T-helper 9 cell (primary cell): ENCODE results near the gene AKIP1.
A peak's percentile ranks its signal among the peaks of the same experiment; 100 is the strongest.
"Not testable (repeated sequence)": the region's sequence is repeated elsewhere in the genome, so short reads cannot be mapped to it uniquely, and the experiment has no call there.

ENCODE experiments used
- DNase-seq: peaks from one replicate; pipeline ENCODE4 v3.0.0-alpha.2; 2020
- total RNA-seq, 2 donors: gene quantifications; one replicate each; lab custom pipeline; 2026; lab: John Stamatoyannopoulos, UW

AKIP1 gene, protein sequence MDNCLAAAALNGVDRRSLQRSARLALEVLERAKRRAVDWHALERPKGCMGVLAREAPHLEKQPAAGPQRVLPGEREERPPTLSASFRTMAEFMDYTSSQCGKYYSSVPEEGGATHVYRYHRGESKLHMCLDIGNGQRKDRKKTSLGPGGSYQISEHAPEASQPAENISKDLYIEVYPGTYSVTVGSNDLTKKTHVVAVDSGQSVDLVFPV
- total RNA-seq, result 6.8 to 18.5 reads per million in 2 donors

DNA sequence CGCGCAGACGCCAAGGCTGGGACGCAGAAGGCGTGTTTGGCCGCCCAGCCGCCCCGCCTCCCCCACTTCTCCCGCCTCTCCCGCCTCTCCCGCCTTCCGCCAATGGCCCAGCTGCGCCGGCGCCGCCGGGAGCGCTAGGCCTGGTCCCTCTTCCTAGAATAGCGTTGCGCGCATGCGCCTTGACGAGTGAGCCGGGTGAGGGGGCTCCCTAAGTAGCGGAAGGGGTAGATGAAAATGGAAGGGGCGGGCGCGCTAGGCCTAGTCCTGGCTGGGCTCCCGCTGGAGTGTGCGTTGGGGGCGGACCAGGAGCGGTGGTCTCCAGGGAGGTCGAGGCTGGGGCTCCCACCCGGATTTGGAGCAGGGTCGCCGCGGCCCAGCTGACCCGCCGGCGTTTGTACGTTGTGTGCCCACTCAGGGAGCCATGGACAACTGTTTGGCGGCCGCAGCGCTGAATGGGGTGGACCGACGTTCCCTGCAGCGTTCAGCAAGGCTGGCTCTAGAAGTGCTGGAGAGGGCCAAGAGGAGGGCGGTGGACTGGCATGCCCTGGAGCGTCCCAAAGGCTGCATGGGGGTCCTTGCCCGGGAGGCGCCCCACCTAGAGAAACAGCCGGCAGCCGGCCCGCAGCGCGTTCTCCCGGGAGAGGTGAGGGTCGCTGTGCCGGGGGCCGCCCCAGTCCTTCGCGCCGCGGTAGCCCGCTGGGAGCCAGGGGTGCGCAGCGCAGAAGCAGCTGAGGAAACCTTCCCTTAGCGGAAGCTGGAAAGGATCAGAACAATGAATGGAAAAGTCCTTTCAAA lies at the start of gene AKIP1:
TSS of gene AKIP1 (plus strand) at position 161 of the 795 bp plus-strand sequence. CDS start at position 422, 261 bp downstream.
- DNase-seq, result peak; percentile 70

DNA sequence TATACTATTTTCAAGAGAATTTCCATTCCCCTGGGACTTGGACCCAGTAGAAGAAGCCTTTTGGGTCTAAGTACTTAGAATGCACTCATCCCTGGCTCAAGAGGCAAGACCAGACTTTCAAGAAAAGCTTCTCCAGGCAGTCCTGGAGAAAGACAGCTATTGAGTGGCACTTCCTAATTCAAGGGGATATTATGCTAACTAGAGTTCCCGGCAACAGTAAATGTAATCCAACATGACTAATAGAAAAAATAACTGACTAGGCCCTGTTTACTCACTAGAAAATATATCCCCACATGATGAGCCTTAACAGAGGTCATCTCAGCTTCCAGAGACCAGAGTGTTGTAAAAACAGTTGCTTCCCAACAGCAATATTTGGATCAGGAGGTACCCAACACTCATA lies 47.2 kb upstream of the AKIP1 start:
- DNase-seq, result no peak

DNA sequence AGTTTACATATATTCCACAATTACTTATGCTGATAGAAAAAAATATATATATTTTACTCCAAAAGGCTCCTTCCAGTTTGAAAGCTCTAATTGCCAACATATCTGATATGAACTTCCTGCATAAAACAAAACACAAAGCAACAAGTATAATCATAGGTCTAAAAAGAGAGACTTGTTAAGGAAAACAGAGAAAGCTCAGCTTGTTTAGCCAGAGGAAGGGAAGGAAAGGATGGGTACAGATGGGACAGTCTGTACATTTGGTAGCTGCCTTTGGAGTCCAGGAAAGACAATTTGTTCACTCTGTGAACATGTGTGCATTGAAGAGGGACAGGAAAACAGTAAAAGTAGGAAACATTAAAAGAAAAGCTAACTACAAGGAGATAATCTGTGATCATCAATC lies 45.7 kb upstream of the AKIP1 start:
- no peak for DNase-seq

- no peak for DNase-seq
Measured at GRCh38 chr11:8867035-8867434, 44.0 kb upstream of the AKIP1 start.

- no peak for DNase-seq
Measured at GRCh38 chr11:8867931-8868631, 42.9 kb upstream of the AKIP1 start.

- no peak for DNase-seq
Measured at GRCh38 chr11:8870411-8871170, 40.4 kb upstream of the AKIP1 start.

- no peak for DNase-seq
Measured at GRCh38 chr11:8871171-8871775, 39.7 kb upstream of the AKIP1 start.

DNA sequence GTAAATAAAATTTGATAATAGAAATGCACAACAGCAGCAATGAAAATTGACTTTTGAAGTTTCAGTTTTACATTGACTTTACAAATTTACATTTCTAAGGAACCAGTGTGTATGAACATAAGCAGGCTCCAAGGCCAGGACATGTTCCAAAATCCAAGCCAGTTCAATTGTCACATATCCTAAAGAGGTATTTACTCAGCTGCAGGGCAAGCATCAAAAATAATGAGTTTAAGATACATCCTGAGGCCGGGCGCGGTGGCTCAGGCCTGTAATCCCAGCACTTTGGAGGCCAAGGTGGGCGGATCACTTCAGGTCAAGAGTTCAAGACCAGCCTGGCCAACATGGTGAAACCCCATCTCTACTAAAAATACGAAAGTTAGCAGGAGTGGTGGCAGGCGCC lies 39.0 kb upstream of the AKIP1 start:
- no peak for DNase-seq

GRCh38 chr11:8873741-8874405 lies 37.1 kb upstream of the AKIP1 start:
- DNase-seq, result no peak

DNA sequence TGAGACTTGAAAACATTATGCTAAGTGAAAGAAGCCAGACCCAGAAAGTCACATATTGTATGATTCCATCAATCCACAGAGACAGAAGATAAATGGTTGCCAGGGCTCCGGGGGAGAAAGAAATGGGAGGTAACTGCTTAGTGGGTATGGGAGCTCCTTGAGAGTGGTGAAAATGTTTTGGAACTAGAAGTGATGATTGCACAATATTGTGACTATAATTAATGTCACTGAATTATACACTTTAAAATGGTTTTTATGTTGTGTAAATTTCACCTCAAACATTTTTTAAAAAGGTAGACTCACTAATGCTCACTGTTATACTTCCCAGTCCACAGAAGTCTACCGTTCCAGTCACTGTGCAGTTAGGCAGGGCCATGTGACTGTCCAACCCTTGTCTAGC lies 32.2 kb upstream of the AKIP1 start:
- DNase-seq, result no peak

DNA sequence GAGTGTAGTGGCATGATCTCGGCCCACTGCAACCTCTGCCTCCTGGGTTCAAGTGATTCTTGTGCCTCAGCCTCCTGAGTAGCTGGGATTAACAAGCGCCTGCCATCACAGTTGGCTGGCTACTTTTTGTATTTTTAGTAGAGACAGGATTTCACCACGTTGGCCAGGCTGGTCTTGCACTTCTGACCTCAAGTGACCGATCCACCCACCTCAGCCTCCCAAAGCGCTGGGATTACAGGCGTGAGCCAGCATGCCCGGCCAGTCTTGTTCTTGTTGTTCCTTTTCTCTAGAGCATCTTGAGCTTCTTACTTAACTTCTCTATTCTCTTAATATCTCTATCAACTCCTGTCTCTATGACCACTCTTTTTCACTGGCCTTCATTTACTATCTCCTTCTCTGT lies 29.4 kb upstream of the AKIP1 start:
- DNase-seq, result not testable (repeated sequence)

DNA sequence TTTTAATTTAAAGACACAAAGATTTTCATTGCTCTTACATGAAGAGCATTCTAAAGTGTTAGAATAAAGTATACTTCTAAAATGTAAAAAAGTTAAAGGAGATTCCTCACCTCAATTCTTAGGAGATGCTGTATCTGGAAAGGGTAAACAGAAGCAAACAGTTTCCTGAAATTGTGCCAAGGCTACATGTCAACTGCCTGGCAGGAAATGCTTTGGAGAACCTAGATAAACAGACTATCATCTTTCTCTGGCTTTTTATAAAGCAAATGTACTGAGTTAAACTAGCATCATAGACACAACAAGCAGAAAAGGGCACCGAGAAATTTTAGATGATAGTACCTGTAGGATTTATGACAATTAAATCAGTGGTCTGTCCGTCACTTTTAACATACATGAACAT lies 24.7 kb upstream of the AKIP1 start:
- no peak for DNase-seq

DNA sequence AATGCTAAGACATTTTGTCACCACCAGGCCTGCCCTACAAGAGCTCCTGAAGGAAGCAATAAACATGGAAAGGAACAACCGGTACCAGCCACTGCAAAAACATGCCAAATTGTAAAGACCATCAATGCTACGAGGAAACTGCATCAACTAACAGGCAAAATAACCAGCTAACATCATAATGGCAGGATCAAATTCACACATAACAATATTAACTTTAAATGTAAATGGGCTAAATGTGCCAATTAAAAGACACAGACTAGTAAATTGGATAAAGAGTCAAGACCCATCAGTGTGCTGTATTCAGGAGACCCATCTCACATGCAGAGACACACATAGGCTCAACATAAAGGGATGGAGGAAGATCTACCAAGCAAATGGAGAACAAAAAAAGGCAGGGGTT lies 19.8 kb upstream of the AKIP1 start:
- DNase-seq, result not testable (repeated sequence)

- no peak for DNase-seq
Measured at GRCh38 chr11:8899119-8899753, 11.8 kb upstream of the AKIP1 start.

DNA sequence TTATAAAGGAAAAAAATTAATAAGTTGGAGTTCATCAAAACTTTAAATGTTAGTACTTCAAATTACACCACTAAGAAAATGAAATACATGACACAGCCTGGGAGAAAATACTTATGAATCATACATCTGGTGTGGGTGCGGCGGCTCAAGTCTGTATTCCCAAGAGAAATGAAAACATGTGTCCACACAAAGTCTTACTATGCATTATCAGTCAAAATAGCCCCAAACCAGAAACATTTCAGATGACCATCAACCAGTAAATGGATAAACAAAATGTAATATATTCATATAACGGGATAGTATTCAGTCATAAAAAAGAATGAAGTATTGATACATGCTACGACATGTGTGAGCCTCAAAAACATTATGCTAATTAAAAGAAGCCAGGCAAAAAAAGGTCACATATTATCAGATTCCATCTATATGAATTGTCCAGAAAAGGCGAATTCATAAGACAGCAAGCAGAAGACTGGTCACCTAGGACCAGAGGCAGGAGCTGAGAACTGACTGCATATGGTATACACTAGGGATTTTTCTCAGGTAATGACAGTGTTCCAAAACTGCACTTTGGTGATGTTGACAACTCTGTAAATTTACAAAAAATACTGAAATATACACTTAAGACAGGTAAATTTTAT lies 5.3 kb upstream of the AKIP1 start:
- DNase-seq, result no peak

DNA sequence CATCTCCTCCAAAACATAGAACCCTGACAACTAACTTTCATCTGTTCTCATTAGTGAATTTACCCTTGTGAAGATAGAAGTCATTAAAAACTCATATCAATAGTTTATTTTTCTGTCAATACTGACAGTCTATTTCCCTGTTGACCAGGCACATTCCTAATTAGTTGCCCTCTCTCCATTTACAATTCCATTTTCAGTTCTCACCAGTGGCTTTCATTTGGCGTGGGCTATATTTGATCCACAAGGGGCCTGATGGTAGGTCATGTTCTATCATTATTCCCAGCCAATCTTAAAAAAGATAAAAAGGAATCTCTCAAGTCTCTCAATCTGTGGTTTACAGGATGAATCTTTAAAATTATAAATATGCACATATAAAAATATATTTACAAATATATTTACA lies 3.9 kb upstream of the AKIP1 start:
- DNase-seq, result no peak

DNA sequence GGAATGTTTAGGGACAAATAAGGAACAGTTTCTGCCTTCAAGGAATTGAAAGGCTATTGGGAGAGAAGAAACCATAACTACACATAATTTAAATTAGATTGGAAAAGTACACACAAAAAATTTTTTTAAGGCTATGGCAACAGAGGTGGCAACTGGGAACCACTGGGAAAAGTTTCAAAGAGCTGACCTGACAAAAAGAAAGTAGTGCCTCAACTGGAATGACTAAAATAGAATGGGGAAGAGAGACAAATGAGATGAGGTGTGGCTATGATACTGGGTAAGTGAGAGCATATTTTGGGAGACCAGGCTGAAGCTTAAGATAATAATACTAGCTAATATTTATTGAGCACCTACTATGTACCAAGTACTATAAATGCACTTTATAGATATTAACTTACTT lies 2.9 kb upstream of the AKIP1 start:
- no peak for DNase-seq

DNA sequence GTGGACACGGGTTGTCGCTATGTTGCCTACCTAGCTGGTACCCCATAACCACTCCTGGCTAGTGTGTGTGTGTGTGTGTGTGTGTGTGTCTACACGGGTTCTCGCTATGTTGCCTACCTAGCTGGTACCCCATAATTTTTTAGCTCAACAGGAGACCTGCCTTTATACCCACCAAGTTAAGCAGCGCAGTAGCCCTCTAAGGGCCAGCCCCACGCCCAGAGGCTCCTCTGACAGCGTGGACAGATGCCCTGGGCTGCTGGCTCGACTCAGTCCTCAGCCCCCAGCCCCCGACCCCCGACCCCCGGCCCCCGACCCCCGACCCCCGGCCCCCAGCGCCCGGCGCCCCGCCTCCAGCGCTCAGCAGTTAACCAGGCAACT lies 351 bp upstream of the AKIP1 start:
- no peak for DNase-seq

DNA sequence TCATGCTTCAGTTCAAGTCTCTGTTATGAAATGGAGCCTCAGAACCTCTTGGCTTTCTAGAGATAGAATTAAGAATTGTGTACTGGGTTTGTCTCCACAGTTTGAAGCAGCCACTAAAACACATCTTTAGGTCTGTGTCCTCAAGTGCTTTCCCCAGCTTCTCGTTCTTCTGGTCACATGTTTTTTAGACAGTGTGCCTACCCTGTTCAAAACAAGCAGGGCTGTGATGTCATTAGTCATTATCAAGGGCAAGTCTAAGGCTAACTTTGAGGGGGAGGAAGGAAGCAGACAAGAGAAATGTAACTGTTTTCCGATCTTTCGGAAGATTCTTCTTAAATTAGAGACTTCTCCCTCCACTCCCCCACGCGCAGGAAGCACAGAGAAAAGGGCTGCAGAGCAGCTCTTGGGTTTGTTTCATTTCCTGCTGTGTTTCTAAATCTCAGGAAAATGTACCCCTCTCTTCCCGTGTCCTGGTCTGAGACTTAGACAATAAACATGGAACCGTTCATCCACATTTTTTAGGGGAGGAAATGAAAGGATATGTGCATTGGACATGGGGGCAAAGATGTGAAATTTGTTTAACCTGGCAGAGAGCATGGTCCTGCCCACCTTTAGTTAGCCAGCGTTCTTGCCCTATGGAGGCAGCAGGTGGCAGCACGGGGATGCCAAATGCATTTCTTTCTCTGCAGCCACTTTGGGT lies 3.1 kb downstream of the AKIP1 start:
- peak; percentile 22 for DNase-seq

GRCh38 chr11:8914661-8915018 lies 3.7 kb downstream of the AKIP1 start:
- DNase-seq, result no peak
